HCT116 (cell line): ENCODE data around the gene ANO4. TPM values are rescaled to one million over a fixed set of nuclear protein-coding genes. Genes with fewer than 3 reads are reported as not detected.
"Not testable (repeated sequence)": the region's sequence is repeated elsewhere in the genome, so short reads cannot be mapped to it uniquely, and the experiment has no call there.

Experiments used
- ATAC-seq: fragments of 200-7000 bp; cut with Tn5 transposase; 2 replicates; pipeline ENCODE4 v1.9.1; 2020; ENCODE audit warnings: mild to moderate bottlenecking, moderate library complexity
- BruUV-seq: library from RNA; stranded (reverse); fragments of 400-500 nt; replicated peaks from 2 replicates; lab custom pipeline; 2021; lab: Mats Ljungman, UMichigan
- CTCF ChIA-PET: fragments of 300-600 bp; sonication (Branson Sonifier 250); formaldehyde crosslinking; loops from one replicate; lab custom pipeline; 2021; ENCODE audit warnings: antibody characterized with exemption; lab: Charles Lee
- POLR2A ChIA-PET: fragments of 300-600, 350-600 bp; sonication (Branson Sonifier 250); formaldehyde crosslinking; loops from one replicate; lab custom pipeline; 2021; ENCODE audit warnings: antibody characterized with exemption; lab: Charles Lee
- RAD21 ChIA-PET, 2 experiments: fragments of 300-600 bp; sonication (Branson Sonifier 250); formaldehyde crosslinking; loops; one replicate each; lab custom pipeline; 2023; ENCODE audit warnings: low total read pairs in 2 of 2; ENCODE audit not compliant: uncharacterized antibody in 2 of 2, unreplicated experiment in 2 of 2, low non-redundant PET in 1 of 2; lab: Charles Lee
- DNase-seq: peaks from one replicate; pipeline ENCODE4 v3.0.0-alpha.2; 2010; ENCODE audit warnings: low read depth, low spot score
- H2AFZ ChIP-seq: fragments of 200-600 bp; shearing (Covaris generic), sonication (generic); 2 replicates; pipeline ENCODE4 v1.6.1; 2017; ENCODE audit warnings: low read depth, mixed run types, mixed read lengths, antibody characterized with exemption, low read length; ENCODE audit not compliant: poor library complexity, severe bottlenecking
- H3K27ac ChIP-seq: 2 replicates; pipeline ENCODE4 v1.5.1; 2012; ENCODE audit warnings: low read depth, low read length
- H3K27me3 ChIP-seq: fragments of 200-600 bp; sonication (generic); 2 replicates; pipeline ENCODE4 v1.6.1; 2016; ENCODE audit warnings: mixed run types, low read length, mixed read lengths; ENCODE audit not compliant: insufficient read depth
- H3K36me3 ChIP-seq, 2 experiments: fragments of 200-500 bp in 1 of 2; fragments of 200-600 bp in 1 of 2; sonication (Bioruptor generic) in 1 of 2; sonication (generic) in 1 of 2; 2 replicates each; pipeline versions ENCODE4 v1.5.1 to v1.6.1; 2014 to 2016; ENCODE audit warnings: low read length in 2 of 2, inconsistent platforms in 1 of 2, mixed read lengths in 1 of 2, mixed run types in 1 of 2; ENCODE audit not compliant: insufficient read depth in 2 of 2, control insufficient read depth in 1 of 2
- H3K4me1 ChIP-seq, 2 experiments: fragments of 200-600 bp in 1 of 2; sonication (generic) in 1 of 2; 2 replicates each; pipeline versions ENCODE4 v1.5.1 to v1.6.1; 2012 to 2017; ENCODE audit warnings: low read length in 2 of 2, inconsistent platforms in 1 of 2, mild to moderate bottlenecking in 1 of 2, mixed read lengths in 1 of 2, mixed run types in 1 of 2, moderate library complexity in 1 of 2; ENCODE audit not compliant: insufficient read depth in 2 of 2, control insufficient read depth in 1 of 2
- H3K4me2 ChIP-seq: fragments of 200-600 bp; sonication (generic); 2 replicates; pipeline ENCODE4 v1.6.1; 2017; ENCODE audit warnings: mixed run types, low read length, mixed read lengths
- H3K4me3 ChIP-seq, 2 experiments: fragments of 200-600 bp in 1 of 2; sonication (generic) in 1 of 2; replicated peaks in 1 of 2; 2 replicates each; pipeline ENCODE4 v1.5.1; 2011 to 2016; ENCODE audit warnings: low read length in 2 of 2, control low read depth in 1 of 2, low read depth in 1 of 2, mild to moderate bottlenecking in 1 of 2, mixed read lengths in 1 of 2, mixed run types in 1 of 2
- H3K79me2 ChIP-seq: fragments of 200-600 bp; sonication (generic); 2 replicates; pipeline ENCODE4 v1.6.1; 2017; ENCODE audit warnings: mild to moderate bottlenecking, mixed run types, low read length, moderate library complexity, mixed read lengths; ENCODE audit not compliant: insufficient read depth
- H3K9ac ChIP-seq: fragments of 200-600 bp; sonication (generic); 2 replicates; pipeline ENCODE4 v1.6.1; 2016; ENCODE audit warnings: low read length, mixed read lengths
- H3K9me2 ChIP-seq: fragments of 200-600 bp; sonication (generic), shearing (Covaris generic); 2 replicates; pipeline ENCODE4 v1.6.1; 2017; ENCODE audit warnings: mixed run types, mild to moderate bottlenecking, moderate library complexity; ENCODE audit not compliant: insufficient read depth
- H3K9me3 ChIP-seq, 2 experiments: fragments of 200-500 bp in 1 of 2; fragments of 200-600 bp in 1 of 2; sonication (Bioruptor generic) in 1 of 2; sonication (generic) in 1 of 2; 2 replicates each; pipeline ENCODE4 v1.6.1; 2014 to 2017; ENCODE audit warnings: low read length in 2 of 2, mixed read lengths in 2 of 2, inconsistent platforms in 1 of 2, low read depth in 1 of 2, mild to moderate bottlenecking in 1 of 2, mixed run types in 1 of 2, moderate library complexity in 1 of 2; ENCODE audit not compliant: control insufficient read depth in 1 of 2, insufficient read depth in 1 of 2
- H4K20me1 ChIP-seq: fragments of 200-600 bp; sonication (generic), shearing (Covaris generic); 2 replicates; pipeline ENCODE4 v1.6.1; 2017; ENCODE audit warnings: mixed run types, mild to moderate bottlenecking, moderate library complexity; ENCODE audit not compliant: insufficient read depth
- SIN3A ChIP-seq: IDR thresholded peaks from 2 replicates; pipeline ENCODE4 v1.6.1; 2012; ENCODE audit warnings: low read depth
- SP1 ChIP-seq: IDR thresholded peaks from 2 replicates; pipeline ENCODE4 v1.6.1; 2012; ENCODE audit warnings: low read depth
- ZBTB33 ChIP-seq: IDR thresholded peaks from 2 replicates; pipeline ENCODE4 v1.6.1; 2011; ENCODE audit warnings: mild to moderate bottlenecking, low read length, moderate library complexity; ENCODE audit not compliant: insufficient replicate concordance; ENCODE audit errors: extremely low read depth
- intact Hi-C: fragments of 100-400 bp; cut with micrococcal nuclease; formaldehyde crosslinking; loops from 2 replicates; pipeline ENCODE4 v1.10.0; 2022
- total RNA-seq: library from RNA; stranded (reverse); gene quantifications from one replicate; pipeline ENCODE4 v1.2.1, GENCODE V29; 2021; ENCODE audit not compliant: unreplicated experiment
- TF ChIP-seq, protein P1 (sequence below): IDR thresholded peaks from 2 replicates; pipeline ENCODE4 v1.6.1; 2012; ENCODE audit warnings: low read depth

ANO4 gene
- total RNA-seq, 1 experiment from 2014 or later: 1.7 TPM

- no peaks in the 10 kb centered on the region for H3K36me3 ChIP-seq
- ChIA-PET RAD21 (no interaction called here), POLR2A (no interaction called here)
- TF ChIP-seq, protein P1, sequence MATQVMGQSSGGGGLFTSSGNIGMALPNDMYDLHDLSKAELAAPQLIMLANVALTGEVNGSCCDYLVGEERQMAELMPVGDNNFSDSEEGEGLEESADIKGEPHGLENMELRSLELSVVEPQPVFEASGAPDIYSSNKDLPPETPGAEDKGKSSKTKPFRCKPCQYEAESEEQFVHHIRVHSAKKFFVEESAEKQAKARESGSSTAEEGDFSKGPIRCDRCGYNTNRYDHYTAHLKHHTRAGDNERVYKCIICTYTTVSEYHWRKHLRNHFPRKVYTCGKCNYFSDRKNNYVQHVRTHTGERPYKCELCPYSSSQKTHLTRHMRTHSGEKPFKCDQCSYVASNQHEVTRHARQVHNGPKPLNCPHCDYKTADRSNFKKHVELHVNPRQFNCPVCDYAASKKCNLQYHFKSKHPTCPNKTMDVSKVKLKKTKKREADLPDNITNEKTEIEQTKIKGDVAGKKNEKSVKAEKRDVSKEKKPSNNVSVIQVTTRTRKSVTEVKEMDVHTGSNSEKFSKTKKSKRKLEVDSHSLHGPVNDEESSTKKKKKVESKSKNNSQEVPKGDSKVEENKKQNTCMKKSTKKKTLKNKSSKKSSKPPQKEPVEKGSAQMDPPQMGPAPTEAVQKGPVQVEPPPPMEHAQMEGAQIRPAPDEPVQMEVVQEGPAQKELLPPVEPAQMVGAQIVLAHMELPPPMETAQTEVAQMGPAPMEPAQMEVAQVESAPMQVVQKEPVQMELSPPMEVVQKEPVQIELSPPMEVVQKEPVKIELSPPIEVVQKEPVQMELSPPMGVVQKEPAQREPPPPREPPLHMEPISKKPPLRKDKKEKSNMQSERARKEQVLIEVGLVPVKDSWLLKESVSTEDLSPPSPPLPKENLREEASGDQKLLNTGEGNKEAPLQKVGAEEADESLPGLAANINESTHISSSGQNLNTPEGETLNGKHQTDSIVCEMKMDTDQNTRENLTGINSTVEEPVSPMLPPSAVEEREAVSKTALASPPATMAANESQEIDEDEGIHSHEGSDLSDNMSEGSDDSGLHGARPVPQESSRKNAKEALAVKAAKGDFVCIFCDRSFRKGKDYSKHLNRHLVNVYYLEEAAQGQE: no peak
- TF ChIP-seq SP1: no peak
- no peak for TF ChIP-seq SIN3A
- no peak for TF ChIP-seq ZBTB33
- TF ChIP-seq, all 23 proteins: peak for 0
- ATAC-seq: no peak
- H3K4me1 ChIP-seq: peaks cover 16 to 23% of the 10 kb centered on the region in 2 experiments; a peak in 3 of 4 replicates
- no peak overlapping the region for H2AFZ ChIP-seq
- H3K4me2 ChIP-seq: no peak overlapping the region
- DNase-seq: no peak
- no peak overlapping the region for H3K9ac ChIP-seq
- no peaks in the 10 kb centered on the region for H3K79me2 ChIP-seq
- H3K9me3 ChIP-seq: no peaks in the 10 kb centered on the region
- H3K9me2 ChIP-seq: no peaks in the 10 kb centered on the region
- no peaks in the 10 kb centered on the region for H4K20me1 ChIP-seq
- no peaks in the 10 kb centered on the region for H3K27me3 ChIP-seq
- BruUV-seq: no TSS peak
- CTCF ChIA-PET: no interaction called here
- intact Hi-C loops: no loop called here
- H3K27ac ChIP-seq: no peak overlapping the region
- H3K4me3 ChIP-seq: no peak overlapping the region
Measured at GRCh38 chr12:101055940-101056339, 261.4 kb downstream of the ANO4 start.

GRCh38 chr12:101062508-101062907 is 267.9 kb downstream of the ANO4 start:
- H3K79me2 ChIP-seq, H2AFZ ChIP-seq, intact Hi-C loops, H3K4me3 ChIP-seq, CTCF ChIA-PET, RAD21 ChIA-PET, H3K4me1 ChIP-seq, BruUV-seq, H3K27me3 ChIP-seq, H4K20me1 ChIP-seq, H3K9me3 ChIP-seq, H3K27ac ChIP-seq, H3K36me3 ChIP-seq, ATAC-seq, H3K9me2 ChIP-seq, H3K4me2 ChIP-seq, DNase-seq, H3K9ac ChIP-seq: not testable (repeated sequence)
- POLR2A ChIA-PET: interaction anchor here (1.1 kb wide), 1 partner anchor 12 kb away, joined by 3 read pairs; no protein-coding TSS in a partner anchor
